NOMO-1 (cell line): Measurements from ENCODE around the gene BLOC1S1.

Experiments used
- DNase-seq, 2 experiments: peaks; one replicate each; lab custom pipeline; 2025; ENCODE audit not compliant: unreplicated experiment in 2 of 2; lab: John Stamatoyannopoulos, UW

Gene BLOC1S1

DNA sequence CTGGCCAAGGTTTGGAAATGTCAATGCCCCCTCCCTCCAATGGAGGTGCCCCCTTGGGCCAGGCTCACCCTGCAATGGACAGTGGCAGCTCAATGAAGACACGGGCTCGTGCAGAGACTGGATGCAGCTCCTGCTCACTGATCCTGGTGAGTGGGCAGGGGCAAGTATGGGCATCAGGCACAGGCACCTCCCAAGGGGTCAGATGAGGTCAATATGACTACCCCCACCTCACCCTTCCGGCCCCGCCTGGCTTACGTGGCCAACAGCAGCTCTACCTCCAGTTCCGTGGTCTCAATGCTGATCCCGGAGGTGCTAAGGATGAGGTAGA is 21.7 kb upstream of the BLOC1S1 start:
- DNase-seq, result no peak

DNA sequence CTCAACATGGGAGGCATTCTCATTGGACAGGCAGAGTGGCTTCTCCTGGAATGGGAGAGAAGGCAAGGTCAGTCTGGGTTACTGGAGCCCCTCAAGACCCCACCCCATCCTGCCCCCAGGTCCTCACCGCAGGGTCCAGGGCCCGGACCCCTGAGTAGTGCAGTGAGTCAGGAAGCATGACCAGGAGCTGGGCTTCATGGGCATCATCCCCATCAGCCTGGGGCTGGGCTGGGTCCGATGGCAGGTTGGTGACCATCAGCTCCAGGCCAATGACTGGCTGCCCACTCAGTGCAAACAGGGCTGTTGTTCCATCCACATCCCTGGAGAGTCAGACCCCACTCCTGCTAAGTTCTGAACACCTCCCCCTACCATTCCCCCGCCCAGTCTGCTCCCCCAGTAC is 21.2 kb upstream of the BLOC1S1 start:
- DNase-seq, result no peak

DNA sequence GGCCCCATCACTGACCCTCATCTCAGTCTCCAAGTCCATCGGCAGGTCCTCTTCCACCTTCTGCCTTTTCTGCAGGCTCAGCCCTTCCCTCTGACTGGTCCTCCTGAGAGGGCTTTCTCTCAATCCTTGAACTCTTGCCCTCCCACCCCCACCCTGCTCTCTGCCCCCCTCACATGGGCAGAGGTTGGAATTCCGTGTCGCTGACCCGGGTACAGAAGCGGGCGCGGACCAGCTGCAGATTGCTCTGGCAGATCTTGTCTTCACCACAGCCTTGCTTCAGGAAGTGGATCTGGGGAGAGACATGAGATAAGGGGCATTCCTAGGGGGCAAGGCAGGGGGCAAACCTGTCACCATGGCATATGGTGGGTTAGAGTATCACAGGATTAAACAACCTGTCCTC is 20.5 kb upstream of the BLOC1S1 start:
- DNase-seq, result no peak

DNA sequence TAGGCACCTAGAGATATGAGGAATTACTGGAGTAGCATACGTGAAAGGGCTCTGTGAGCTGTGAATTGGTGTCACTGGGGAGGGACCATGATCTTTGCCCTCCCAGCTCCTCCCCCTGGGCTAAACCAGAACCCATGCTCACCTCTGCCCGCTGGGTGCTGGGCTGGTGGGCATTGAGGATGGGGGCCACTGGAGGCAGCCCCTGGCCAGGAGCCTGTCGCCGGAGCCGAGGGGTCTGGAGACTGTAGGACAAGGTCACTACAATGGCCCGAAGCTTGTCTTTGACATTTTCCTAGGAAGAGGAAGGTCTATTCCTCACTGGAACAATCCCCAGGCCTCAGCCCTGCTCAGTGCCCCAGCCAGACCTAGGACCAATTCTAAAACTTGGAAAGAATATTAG is 19.7 kb upstream of the BLOC1S1 start:
- no peak for DNase-seq

DNA sequence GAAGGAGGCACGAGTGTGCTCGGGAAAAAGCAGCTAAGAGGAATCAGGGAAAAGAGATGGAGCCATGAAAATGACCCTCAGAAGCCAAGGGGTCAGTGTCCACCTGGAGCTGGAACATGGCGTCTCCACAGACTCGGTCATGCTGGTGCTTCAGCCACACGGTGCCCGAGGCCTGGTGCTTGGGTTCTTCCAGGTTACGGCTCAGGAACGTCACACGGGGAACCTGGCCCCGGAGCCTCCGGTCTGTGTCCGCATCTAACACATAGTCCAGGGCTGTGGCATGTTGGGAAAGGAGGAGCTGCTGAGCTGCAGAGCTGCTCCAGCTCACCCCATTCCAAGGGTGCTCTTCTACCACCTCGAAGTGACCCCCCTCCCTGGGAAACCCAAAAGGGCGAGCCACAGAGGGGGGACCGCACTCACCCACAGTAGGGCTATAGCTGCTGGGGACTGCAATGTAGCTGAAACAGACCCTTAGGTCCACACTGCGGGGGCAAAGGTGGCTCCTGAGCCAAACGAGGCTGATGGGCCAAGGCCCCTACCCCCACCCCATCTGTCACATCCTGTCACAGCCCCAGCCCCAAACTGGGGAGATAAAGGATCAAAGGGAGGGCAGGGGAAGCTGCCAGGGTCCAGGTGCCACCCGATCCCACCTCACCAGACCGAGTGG is 18.9 kb upstream of the BLOC1S1 start:
- DNase-seq, result no peak

DNA sequence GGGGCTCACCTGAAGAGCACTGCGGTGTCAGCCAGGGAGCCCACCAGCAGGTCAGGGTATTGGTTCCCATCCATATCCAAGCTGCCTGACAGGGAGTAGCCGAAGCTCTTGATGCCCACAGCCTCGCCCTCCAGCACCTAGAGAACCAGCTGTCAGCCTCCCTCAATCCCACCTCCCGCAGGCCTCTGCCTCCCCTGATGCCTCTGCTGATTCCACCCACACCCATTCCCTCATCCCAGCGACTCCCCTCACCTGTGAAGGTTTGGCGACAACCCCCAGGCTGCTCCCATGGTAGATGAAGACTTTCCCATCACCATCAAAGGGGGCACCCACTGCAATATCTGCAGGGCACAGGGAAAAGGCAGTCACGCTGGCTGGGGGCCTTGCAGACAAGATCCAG is 18.2 kb upstream of the BLOC1S1 start:
- DNase-seq, result no peak

DNA sequence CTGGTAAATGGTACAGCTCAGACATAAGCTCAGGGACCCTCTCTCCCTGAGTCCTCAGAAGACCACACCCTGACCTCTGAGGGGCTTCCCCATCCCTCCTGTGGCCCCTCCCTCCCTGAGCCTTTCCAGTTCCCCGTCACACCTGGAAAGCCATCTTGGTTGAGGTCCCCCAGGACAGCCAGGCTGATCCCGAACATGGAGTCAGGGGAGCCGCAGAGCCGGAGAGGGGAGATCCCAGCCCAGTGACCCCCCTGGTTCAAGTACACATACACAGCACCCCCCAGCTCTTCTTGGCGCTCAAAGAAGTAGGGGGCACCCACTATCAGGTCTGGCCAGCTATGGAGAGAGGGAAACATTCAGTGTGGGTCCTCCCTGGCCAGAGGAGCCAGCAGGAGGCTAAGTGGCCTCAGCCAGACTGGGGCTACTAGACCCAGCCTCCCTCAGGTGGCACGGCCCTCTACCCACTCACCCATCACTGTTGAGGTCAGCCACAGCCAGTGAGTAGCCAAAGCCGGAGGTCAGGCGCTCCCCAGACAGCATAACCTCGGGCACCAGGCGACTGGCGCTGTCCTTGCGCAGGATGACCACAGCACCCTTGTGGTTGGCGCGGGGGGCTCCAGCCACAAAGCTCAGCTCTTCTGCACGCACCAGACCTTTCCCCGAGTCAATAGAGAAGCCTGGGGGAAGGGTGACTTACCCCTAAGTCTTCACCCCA is 17.4 kb upstream of the BLOC1S1 start:
- no peak for DNase-seq

DNA sequence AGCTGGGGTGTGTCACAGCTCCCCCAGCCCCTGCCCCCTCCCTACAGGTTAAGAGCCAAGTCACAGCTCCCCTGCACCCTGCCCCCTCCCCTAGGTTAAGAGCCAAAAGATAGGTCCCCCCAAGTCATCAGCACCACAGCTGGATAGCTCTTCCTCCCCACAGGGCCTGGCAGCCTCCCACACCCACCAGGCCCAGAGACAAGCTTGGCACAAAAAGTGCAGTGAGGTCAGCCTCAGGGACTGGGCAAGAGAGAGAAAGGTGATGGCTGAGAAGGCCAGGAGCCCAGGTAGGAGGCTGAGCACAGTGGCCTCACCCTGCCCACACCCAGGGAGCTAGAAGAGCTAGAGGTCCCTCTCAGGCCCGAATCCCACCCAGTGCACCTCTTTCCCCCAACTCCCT is 16.9 kb upstream of the BLOC1S1 start:
- DNase-seq, result no peak

DNA sequence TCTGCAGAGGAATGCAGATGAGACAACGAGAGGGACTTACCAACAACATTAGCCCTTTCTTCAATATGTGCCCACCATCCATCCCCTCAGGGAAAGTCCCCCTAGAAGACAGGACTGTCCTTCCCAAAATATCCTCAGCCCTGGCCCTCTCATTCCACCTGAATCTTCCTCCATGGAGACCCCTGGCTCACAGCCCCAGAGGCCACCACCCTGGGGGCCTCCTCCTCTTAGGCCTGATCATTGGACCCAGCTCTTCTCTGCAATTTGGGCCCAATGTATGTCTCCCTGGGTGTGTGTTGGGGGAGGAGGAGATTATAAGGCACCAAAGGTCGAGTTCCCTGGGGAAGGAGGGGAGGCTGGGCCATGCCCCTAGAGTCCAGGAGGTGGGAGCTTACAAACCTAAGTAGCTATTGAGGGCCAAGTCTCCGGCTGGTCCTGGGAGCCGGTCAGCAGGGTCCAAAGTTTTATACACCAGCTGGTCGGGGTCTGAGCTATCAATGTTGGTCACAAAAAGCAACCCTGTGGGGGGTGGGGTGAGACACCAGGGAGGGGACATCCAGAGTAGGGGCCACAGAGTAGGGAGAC is 16.3 kb upstream of the BLOC1S1 start:
- no peak for DNase-seq

DNA sequence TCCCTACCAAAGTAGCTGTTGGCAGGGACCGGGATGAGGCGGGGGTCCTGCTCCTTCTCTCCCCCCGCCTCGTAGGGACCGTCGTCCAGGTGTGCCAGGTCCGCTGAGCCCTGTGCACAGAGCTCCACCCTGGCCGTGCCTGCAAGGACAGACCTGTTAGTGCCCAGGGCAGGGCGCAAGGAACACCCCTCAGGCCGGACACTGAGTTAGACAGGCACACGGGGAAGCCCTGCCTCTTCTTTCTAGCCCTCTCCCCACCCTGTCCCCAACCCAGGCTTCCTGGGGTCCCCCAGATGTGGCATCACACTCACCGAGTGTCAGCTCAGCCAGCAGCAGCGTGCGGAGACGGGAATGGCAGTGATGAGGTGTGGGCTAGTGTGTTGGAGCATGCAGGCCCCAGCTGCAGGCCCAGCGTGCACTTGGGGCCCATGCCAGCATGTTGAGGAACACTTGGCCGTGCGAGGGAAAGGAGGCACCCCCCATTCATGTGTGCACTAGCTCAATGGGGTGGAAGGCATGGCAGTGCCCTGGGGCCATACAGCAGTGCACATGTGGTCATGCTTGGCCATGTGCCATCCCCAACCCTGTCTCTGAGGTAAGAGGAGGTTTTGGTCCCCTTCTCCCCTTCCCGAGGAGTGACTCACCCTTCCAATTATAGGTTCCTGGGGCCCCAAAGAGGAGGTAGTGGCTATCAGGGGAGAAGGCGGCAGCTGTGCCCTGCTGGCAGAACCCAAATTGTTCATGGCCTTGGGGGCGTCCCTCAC is 15.4 kb upstream of the BLOC1S1 start:
- peak; percentile 47 to 52 for DNase-seq

DNA sequence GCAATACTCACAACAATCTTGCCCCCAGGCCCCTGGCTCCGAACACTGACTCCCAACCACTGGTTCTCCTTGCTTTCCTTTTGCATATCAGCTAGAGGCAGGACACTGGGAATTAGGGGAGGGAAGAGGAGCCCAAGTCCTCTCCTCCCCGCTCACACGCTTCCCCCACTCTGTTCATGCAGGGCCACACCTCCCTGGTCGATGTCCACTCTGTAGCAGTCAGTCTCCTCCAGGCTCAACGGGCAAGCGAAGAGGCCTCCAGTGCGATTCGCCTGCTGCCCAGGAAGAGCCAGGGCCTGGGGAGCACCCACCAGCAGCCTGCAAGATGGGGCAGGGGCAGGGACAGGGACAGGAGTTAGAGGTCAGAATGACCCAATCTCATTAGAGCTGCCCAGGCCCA is 13.0 kb upstream of the BLOC1S1 start:
- no peak for DNase-seq

DNA sequence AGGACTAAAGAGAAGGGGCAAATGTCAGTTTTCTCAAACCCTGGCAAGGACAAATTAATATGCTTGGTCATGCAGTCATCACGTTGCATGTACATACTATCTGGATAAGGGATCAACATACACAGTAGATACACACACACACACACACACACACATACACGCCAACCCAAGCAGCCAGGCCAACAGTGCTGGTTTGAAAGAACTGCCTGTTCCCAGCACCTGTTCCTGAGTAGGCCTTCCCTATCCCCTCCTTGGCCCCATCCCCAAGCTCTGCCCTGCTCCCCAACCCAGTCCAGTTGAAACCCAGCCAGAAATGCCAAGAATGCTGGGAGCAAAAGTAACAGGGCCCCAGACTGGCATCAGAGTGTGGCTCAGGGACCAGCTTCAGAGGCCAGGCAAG is 12.6 kb upstream of the BLOC1S1 start:
- DNase-seq, result no peak

DNA sequence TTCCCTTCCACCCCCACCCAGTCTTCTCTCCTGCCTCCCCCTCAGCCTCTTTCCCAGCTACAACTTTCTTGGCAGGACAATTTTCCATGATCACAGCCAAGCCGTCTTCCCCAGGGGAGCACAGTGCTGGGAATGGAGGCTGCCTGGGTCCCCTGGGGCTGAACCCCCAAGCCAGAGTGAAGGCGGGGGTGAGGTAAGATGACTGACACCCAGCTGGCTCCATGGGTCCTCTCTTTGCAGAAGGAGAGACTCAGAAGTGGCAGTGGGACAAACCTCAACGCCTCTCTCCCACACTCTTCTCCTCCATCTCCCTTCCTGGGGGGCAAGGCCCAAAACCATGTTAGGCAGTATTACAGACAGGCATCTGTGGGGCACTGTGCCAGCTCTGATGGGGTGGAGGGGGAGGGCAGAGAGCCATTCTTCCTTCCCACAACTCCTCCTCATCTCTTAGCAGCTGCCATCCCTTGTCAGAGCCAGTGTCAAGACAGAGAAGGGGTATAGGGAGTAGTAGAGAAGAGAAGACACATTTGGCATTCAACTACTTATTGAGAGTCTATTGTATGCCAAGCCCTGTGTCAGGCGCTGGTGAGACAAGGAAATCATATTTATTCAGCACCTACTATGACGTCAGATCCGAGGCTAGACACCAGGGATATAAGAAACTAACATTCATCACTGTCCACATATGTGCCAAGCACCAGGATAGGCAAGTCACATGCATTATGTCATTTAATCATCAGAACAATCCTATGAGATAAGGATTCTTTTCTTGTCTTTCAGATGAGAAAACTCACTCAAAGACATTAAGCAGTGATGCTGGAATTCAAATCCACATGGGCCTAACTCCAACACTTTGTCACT is 11.7 kb upstream of the BLOC1S1 start:
- no peak for DNase-seq

DNA sequence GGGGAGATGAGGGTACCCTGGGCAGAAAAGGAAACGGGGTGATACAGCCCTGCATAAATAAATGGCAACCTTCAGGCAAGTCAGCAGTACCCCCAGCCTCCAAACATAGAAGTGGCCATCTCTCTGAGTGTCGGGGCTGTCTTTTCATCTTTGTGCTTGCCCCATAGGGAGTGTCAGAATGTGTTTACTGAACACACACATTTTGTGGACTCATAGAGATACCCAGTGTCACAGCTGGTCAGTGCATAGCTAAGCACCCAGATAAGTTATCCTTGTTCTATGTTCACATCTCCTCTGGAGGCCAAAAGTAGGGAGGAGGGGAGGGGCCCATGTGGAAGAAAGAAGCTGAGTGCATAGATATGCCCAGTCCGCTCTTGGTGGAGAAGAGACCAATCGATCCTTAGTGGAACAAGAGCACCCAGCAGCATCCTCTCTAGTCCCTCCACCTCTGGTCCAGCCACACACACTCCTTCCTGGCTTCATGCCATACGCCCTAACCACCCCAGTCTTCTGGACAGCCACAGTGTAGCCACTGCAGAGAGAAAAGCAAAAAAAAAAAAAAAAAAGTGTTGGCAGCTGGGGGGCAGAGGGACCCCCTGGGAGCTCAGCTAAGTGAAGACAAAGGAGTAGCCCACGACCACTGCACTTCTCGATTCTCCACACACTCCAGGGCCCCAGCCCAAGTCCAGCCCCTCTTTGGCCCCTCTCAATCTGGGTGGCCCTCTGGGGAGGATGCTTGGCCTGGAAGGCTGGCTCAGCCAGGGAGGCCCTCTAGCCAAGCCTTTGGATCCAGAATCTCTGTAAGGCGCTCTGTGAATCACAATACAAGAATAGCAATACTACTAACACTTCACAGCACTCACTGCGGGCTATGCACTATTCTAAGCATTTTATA is 10.8 kb upstream of the BLOC1S1 start:
- no peak for DNase-seq

DNA sequence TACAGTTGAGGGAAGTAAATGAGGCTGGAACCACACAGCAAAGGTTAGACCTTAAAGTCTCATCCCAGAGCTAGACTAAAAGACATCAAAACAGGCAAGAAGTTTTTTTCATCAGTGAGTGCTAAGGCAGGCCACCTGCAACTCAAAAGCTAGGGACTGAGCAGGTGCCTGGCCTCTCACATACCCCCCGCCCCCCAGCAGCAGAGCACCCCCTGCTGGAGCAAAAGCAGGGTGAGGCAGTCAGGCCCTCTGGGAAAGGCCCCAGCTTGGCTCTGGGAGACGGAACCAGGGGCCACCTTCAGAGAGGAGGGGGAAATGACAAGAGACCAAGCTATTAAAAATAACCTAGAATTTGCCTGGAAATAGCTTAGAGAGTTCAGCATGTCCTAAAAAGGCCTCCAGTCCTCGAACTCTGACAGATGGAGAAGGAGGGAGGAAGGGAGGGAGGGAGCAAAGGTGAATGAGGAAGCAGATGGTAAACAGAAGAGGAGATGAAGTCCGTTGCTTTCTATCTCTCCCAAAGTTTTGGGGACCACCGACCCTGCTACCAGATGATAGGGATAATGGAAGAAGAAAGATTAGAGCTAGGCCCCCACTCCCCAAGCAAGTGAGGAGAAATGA is 10.0 kb upstream of the BLOC1S1 start:
- DNase-seq, result peak in 1 of 2 experiments; percentile 16

DNA sequence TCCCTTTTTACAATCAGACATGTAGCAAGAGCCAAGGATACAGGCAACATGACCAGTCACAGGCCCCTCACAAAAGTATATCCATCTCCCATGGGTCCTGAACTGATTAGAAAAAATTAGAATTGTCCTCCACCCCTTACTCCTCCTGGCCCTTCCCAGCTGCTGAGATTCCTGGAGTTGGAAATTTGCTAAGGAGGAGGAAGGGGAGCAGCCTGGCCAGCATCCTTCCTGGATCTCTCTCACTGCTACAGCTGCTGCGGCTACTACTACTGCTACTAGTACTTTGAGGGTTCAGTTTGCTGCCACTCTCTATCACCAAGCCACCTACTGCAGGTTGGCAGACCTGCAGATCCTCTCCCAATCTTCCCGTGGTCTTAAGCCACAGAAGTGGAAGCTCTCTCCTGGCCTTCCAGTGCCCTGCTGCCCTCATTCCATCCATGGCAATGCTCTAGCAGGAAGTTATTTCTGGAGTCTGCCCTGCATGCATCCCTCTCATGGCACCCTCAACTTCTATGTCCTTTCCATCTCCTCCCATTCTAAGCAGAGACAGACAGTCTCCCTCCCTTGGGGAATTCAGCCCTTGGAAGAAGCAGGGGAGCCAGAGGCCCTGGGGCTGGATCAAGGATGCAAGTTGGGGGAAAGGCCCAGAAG is 9.2 kb upstream of the BLOC1S1 start:
- no peak for DNase-seq

DNA sequence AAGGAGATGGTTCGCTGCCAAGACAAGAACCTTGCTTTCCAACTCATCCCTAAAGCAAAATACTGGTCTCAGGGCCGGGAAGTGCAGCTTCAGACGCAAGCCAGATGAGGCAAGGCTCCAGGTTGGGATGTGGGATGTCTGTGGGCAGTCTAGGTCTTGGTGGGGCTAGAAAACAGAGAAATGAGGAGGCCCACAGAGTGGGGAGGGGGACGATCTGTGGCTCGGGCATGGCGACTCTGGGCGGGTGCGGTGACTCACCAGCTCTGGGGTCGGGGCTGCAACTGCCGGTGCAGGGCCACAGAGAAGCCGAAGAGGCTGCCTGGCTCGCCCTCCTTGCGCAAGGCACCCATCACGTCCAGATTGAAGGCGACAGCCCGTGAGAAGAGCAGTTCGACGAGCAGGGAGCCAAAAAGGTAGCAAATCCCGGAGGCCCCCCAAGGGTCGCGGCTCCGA is 8.6 kb upstream of the BLOC1S1 start:
- DNase-seq, result peak; percentile 41 to 76

DNA sequence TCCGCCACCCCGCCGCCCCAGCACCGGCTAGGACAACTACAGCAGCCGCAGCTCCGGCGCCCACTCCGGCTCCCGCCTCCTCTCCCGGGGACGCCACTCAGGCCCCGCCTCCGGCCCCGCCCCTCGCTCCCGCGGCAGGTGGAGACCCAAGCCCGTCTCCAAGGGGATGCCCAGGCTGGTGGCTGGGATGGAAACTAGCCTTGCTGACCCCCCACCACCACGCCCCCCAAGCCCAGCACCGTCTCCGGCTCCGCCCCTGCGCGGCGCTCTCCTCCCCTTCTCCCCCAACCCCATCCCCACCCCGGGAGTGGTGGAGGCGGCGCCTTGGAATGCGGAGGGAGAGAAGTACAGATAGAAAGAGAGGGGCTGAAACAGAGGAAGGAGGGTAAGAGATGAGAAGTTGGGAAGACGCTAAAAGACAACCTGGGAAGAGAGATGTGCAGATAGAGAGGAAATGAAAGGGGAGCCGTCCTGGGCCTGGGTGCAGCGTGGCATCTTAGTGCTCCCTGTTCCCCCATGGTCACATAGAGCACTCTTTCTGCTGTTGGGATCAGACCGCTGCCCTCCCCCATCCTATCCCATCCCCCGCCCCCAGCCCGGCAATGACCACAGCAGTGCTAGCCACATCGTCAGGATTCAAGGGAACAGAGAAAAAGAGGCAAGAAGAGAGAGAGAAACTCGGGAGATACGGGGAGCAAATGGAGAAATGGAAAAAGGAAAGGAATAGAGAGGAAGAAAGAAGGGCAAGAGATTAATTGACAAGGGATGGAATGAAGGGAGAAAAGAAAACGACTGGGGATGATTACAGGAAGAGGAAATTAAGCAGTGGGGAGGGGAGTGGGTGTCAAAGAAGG is 7.8 kb upstream of the BLOC1S1 start, which contains the start of gene ITGA7:
Gene ITGA7, minus strand, starts transcription at position 64 of the 854 bp plus-strand sequence. CDS start 222 bp downstream, outside the sequence.
- DNase-seq, result no peak
